Measurements from ENCODE around the gene ATXN2. TPM values are rescaled to one million over a fixed set of nuclear protein-coding genes. Genes with fewer than 3 reads are reported as not detected.

ATXN2 gene
- total RNA-seq, 1 donor from 2014 or later = 34.2 TPM

DNA sequence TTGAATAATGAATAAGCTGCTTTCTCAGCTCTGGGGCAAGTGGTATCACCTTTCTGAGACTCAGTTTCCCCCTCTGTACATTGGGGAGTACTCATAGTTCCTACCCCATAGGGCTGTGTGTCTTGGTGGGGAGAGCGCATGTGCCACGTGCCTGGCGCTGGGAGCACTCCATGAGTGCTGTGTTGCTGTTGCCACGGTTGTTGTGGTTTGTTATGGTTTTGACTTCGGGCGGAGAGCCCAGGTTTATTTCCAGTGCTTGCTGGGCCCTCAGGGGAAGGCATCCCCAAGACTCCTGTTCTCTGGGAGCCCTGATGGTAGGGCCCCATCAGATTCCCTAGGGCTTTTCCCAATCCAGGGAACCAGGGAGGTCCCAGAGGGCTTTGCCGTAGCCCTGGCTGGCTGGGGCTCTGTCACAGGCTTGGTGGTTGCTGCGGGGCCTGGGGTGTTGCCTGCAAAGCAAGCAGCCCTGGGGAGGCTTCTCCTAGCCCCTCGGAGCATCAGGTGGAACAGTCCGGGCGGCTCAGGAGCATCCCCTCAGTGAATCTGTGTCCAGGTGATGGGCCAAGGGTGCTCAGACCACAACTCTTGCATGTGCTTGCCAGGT, 174.8 kb downstream of the ATXN2 start:
- H3K36me3 Mint-ChIP-seq = no peaks in the 10 kb centered on the region

GRCh38 chr12:111420494-111420893, 178.6 kb downstream of the ATXN2 start:
- Histone ChIP-seq H3K36me3 (no peaks in the 10 kb centered on the region), H3K4me2 (no peak overlapping the region), H2AFZ (replicated peaks) (no peak overlapping the region), H3K9me3 (ENCODE audit: low read depth) (no peaks in the 10 kb centered on the region), H3K27me3 (no peaks in the 10 kb centered on the region), H3K4me3 (no peak overlapping the region), H3K79me2 (ENCODE audit: low read depth) (no peaks in the 10 kb centered on the region), H3K9ac (no peak overlapping the region), H4K20me1 (ENCODE audit: low read depth) (peaks cover 13% of the 10 kb centered on the region), H3K27ac (no peak overlapping the region), H3K4me1 (peaks cover 13% of the 10 kb centered on the region), H3F3A (ENCODE audit: low read depth) (no peaks in the 10 kb centered on the region)
- Mint-ChIP-seq H3K9me3 (no peaks in the 10 kb centered on the region), H3K4me1 (peaks cover 5% of the 10 kb centered on the region), H3K4me3 (no peak overlapping the region), H3K27me3 (ENCODE audit: insufficient read depth, low read depth) (peaks cover 8% of the 10 kb centered on the region), H3K36me3 (no peaks in the 10 kb centered on the region), H3K27ac (no peak overlapping the region)
- DNase-seq (ENCODE audit: low spot score) = no peak
- no peak for TF ChIP-seq EZH2phosphoT487 (IDR thresholded peaks at IDR 0.05)
- TF ChIP-seq, protein P1, sequence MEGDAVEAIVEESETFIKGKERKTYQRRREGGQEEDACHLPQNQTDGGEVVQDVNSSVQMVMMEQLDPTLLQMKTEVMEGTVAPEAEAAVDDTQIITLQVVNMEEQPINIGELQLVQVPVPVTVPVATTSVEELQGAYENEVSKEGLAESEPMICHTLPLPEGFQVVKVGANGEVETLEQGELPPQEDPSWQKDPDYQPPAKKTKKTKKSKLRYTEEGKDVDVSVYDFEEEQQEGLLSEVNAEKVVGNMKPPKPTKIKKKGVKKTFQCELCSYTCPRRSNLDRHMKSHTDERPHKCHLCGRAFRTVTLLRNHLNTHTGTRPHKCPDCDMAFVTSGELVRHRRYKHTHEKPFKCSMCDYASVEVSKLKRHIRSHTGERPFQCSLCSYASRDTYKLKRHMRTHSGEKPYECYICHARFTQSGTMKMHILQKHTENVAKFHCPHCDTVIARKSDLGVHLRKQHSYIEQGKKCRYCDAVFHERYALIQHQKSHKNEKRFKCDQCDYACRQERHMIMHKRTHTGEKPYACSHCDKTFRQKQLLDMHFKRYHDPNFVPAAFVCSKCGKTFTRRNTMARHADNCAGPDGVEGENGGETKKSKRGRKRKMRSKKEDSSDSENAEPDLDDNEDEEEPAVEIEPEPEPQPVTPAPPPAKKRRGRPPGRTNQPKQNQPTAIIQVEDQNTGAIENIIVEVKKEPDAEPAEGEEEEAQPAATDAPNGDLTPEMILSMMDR (IDR thresholded peaks at IDR 0.05) = no peak
- TF ChIP-seq EZH2 (IDR thresholded peaks at IDR 0.05) = no peak

More for the DNA sequence above, 174.8 kb downstream of the ATXN2 start:
- no peak overlapping the region for H2AFZ ChIP-seq (replicated peaks)
- H3K36me3 ChIP-seq = no peaks in the 10 kb centered on the region
- H3F3A ChIP-seq (ENCODE audit: low read depth) = no peaks in the 10 kb centered on the region
- peaks cover 14% of the 10 kb centered on the region for H3K4me1 ChIP-seq
- no peaks in the 10 kb centered on the region for H3K79me2 ChIP-seq (ENCODE audit: low read depth)
- H3K9ac ChIP-seq = peak overlapping the region; percentile 20
- H3K27me3 ChIP-seq = no peaks in the 10 kb centered on the region
- TF ChIP-seq, protein P1 (IDR thresholded peaks at IDR 0.05) = no peak
- TF ChIP-seq EZH2 (IDR thresholded peaks at IDR 0.05) (no peak), EZH2phosphoT487 (IDR thresholded peaks at IDR 0.05) (no peak)
- no peak overlapping the region for H3K4me3 ChIP-seq
- no peak overlapping the region for H3K27ac ChIP-seq
- Mint-ChIP-seq H3K27me3 (ENCODE audit: insufficient read depth, low read depth) (peaks cover 10% of the 10 kb centered on the region), H3K9me3 (no peaks in the 10 kb centered on the region), H3K27ac (no peak overlapping the region), H3K4me3 (no peak overlapping the region), H3K4me1 (peaks cover 10% of the 10 kb centered on the region)
- H3K9me3 ChIP-seq (ENCODE audit: low read depth) = no peaks in the 10 kb centered on the region
- DNase-seq (ENCODE audit: low spot score) = no peak
- H4K20me1 ChIP-seq (ENCODE audit: low read depth) = peaks cover 13% of the 10 kb centered on the region
- no peak overlapping the region for H3K4me2 ChIP-seq

DNA sequence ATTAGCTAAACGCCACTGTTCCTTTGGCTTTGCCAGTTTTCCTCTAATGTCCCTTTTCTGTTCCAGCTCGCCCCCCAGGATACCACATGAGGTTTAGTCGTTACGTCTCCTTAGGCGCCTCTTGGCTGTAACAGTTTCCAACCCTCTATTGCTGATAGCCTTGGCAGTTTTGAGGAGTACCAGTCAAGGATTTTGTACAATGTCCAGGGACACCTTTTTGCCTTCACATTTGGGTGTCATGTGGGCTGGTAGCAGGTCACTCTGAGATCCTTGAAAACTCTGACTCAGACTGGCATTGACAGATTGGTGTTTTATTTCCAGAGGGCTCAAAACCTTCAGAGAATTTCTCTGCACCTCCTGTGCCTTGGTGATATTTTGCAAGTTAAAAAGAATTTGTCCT, 179.3 kb downstream of the ATXN2 start:
- Mint-ChIP-seq H3K27ac (no peak overlapping the region), H3K36me3 (no peaks in the 10 kb centered on the region), H3K27me3 (ENCODE audit: insufficient read depth, low read depth) (peaks cover 8% of the 10 kb centered on the region), H3K9me3 (no peaks in the 10 kb centered on the region), H3K4me1 (peaks cover 9% of the 10 kb centered on the region), H3K4me3 (no peak overlapping the region)
- no peak overlapping the region for H3K9ac ChIP-seq
- no peaks in the 10 kb centered on the region for H3K36me3 ChIP-seq
- H3K4me1 ChIP-seq = peaks cover 6% of the 10 kb centered on the region
- H3K4me3 ChIP-seq = no peak overlapping the region
- no peak overlapping the region for H3K4me2 ChIP-seq
- peaks cover 2% of the 10 kb centered on the region for H3K79me2 ChIP-seq (ENCODE audit: low read depth)
- TF ChIP-seq EZH2phosphoT487 (IDR thresholded peaks at IDR 0.05) = no peak
- no peaks in the 10 kb centered on the region for H3F3A ChIP-seq (ENCODE audit: low read depth)
- peaks cover 7% of the 10 kb centered on the region for H4K20me1 ChIP-seq (ENCODE audit: low read depth)
- no peaks in the 10 kb centered on the region for H3K9me3 ChIP-seq (ENCODE audit: low read depth)
- DNase-seq (ENCODE audit: low spot score) = no peak
- no peak overlapping the region for H3K27ac ChIP-seq
- no peak overlapping the region for H2AFZ ChIP-seq (replicated peaks)
- H3K27me3 ChIP-seq = no peaks in the 10 kb centered on the region

DNA sequence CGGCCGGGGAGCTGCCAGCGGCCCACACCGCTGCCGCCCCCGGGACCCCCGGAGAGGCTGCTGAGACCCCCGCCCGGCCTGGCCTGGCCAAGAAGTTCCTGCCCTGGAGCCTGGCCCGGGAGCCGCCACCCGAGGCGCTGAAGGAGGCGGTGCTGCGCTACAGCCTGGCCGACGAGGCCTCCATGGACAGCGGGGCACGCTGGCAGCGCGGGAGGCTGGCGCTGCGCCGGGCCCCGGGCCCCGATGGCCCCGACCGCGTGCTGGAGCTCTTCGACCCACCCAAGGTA, 180.6 kb downstream of the ATXN2 start:
- peaks cover 6% of the 10 kb centered on the region for H3K79me2 ChIP-seq (ENCODE audit: low read depth)
- no peak overlapping the region for H3K27ac Mint-ChIP-seq
- no peak for DNase-seq (ENCODE audit: low spot score)

More for the DNA sequence above, 180.6 kb downstream of the ATXN2 start:
- H3K9ac ChIP-seq = no peak overlapping the region
- H3K4me1 ChIP-seq = no peaks in the 10 kb centered on the region
- Mint-ChIP-seq H3K4me1 (peaks cover 8% of the 10 kb centered on the region), H3K36me3 (no peaks in the 10 kb centered on the region), H3K27me3 (ENCODE audit: insufficient read depth, low read depth) (peaks cover 8% of the 10 kb centered on the region), H3K4me3 (no peak overlapping the region), H3K9me3 (no peaks in the 10 kb centered on the region)
- TF ChIP-seq, protein P1 (IDR thresholded peaks at IDR 0.05) = no peak
- TF ChIP-seq EZH2phosphoT487 (IDR thresholded peaks at IDR 0.05) = no peak
- no peak for TF ChIP-seq EZH2 (IDR thresholded peaks at IDR 0.05)
- H4K20me1 ChIP-seq (ENCODE audit: low read depth) = no peaks in the 10 kb centered on the region
- H3K4me3 ChIP-seq = no peak overlapping the region
- no peaks in the 10 kb centered on the region for H3K9me3 ChIP-seq (ENCODE audit: low read depth)
- no peaks in the 10 kb centered on the region for H3F3A ChIP-seq (ENCODE audit: low read depth)
- H3K27me3 ChIP-seq = no peaks in the 10 kb centered on the region
- no peak overlapping the region for H2AFZ ChIP-seq (replicated peaks)
- H3K27ac ChIP-seq = no peak overlapping the region
- no peak overlapping the region for H3K4me2 ChIP-seq
- H3K36me3 ChIP-seq = no peaks in the 10 kb centered on the region

All from neural progenitor cell (in vitro differentiated cells).